HEK293 (cell line): ENCODE results near the gene KCNK4.

ENCODE experiments used
- CTCF ChIA-PET: fragments of 350-600 bp; formaldehyde crosslinking; extraction: SDS; loops from one replicate; lab custom pipeline; 2021; ENCODE audit warnings: antibody characterized with exemption; lab: Yijun Ruan, JAX
- POLR2A ChIA-PET: fragments of 300-600 bp; formaldehyde crosslinking; extraction: SDS; loops from one replicate; lab custom pipeline; 2020; ENCODE audit warnings: antibody characterized with exemption, inconsistent platforms; lab: Yijun Ruan, JAX
- H3K27ac ChIP-seq: fragments of 200-500 bp; sonication (Bioruptor generic); 2 replicates; pipeline ENCODE4 v1.5.1; 2014; ENCODE audit warnings: low read depth, low read length, control low read depth, inconsistent platforms; ENCODE audit errors: extremely low read depth
- H3K36me3 ChIP-seq, 2 experiments: fragments of 200-500 bp in 1 of 2; sonication (Bioruptor generic) in 1 of 2; 1 replicate in 1 of 2; 2 replicates in 1 of 2; pipeline ENCODE4 v1.5.1; 2014 to 2017; ENCODE audit warnings: inconsistent platforms in 2 of 2, low read length in 2 of 2; ENCODE audit not compliant: control insufficient read depth in 2 of 2, insufficient read depth in 1 of 2
- H3K4me1 ChIP-seq: fragments of 200-500 bp; sonication (Bioruptor generic); 2 replicates; pipeline ENCODE4 v1.5.1; 2014; ENCODE audit warnings: mild to moderate bottlenecking, low read length, inconsistent platforms; ENCODE audit not compliant: control insufficient read depth, insufficient read depth
- H3K4me3 ChIP-seq: 2 replicates; pipeline ENCODE4 v1.5.1; 2011; ENCODE audit warnings: low read depth, mild to moderate bottlenecking, control low read depth, low read length, moderate library complexity
- H3K9me3 ChIP-seq: fragments of 200-500 bp; sonication (Bioruptor generic); 2 replicates; pipeline ENCODE4 v1.5.1; 2014; ENCODE audit warnings: low read depth, low read length, inconsistent platforms; ENCODE audit not compliant: control insufficient read depth, insufficient read depth
- CTCF ChIP-seq: fragments of 450-650 bp; formaldehyde crosslinking; IDR thresholded peaks from 2 replicates; pipeline ENCODE4 v1.5.1; 2016; ENCODE audit warnings: missing biosample characterization, missing genetic modification characterization
- GLIS2 ChIP-seq: fragments of 450-650 bp; formaldehyde crosslinking; IDR thresholded peaks from 2 replicates; pipeline ENCODE4 v1.5.1; 2016; ENCODE audit warnings: missing biosample characterization, missing genetic modification characterization
- PATZ1 ChIP-seq: fragments of 450-650 bp; formaldehyde crosslinking; IDR thresholded peaks from 2 replicates; pipeline ENCODE4 v1.5.1; 2016; ENCODE audit warnings: missing biosample characterization, missing genetic modification characterization
- PRDM10 ChIP-seq: fragments of 450-650 bp; formaldehyde crosslinking; IDR thresholded peaks from 2 replicates; pipeline ENCODE4 v1.5.1; 2016; ENCODE audit warnings: missing biosample characterization, missing genetic modification characterization
- PRDM2 ChIP-seq: fragments of 450-650 bp; formaldehyde crosslinking; IDR thresholded peaks from 2 replicates; pipeline ENCODE4 v1.5.1; 2016; ENCODE audit warnings: missing biosample characterization, missing genetic modification characterization, borderline replicate concordance
- SP3 ChIP-seq: fragments of 450-650 bp; formaldehyde crosslinking; IDR thresholded peaks from 2 replicates; pipeline ENCODE4 v1.5.1; 2016; ENCODE audit warnings: missing biosample characterization, missing genetic modification characterization
- ZBTB20 ChIP-seq: fragments of 450-650 bp; formaldehyde crosslinking; IDR thresholded peaks from 2 replicates; pipeline ENCODE4 v1.5.1; 2016; ENCODE audit warnings: missing biosample characterization, missing genetic modification characterization
- ZIC2 ChIP-seq: fragments of 450-650 bp; formaldehyde crosslinking; IDR thresholded peaks from 2 replicates; pipeline ENCODE4 v1.5.1; 2016; ENCODE audit warnings: missing biosample characterization, missing genetic modification characterization
- ZNF174 ChIP-seq: fragments of 450-650 bp; formaldehyde crosslinking; IDR thresholded peaks from 2 replicates; pipeline ENCODE4 v1.5.0; 2017; ENCODE audit warnings: missing biosample characterization, mild to moderate bottlenecking, missing genetic modification characterization
- ZNF223 ChIP-seq: fragments of 450-650 bp; formaldehyde crosslinking; IDR thresholded peaks from 2 replicates; pipeline ENCODE4 v1.5.1; 2016; ENCODE audit warnings: missing biosample characterization, missing genetic modification characterization
- ZNF335 ChIP-seq: fragments of 450-650 bp; formaldehyde crosslinking; conservative IDR thresholded peaks from 2 replicates; pipeline ENCODE4 v1.5.1; 2016; ENCODE audit warnings: missing biosample characterization, missing genetic modification characterization
- ZNF366 ChIP-seq: fragments of 450-650 bp; formaldehyde crosslinking; conservative IDR thresholded peaks from 2 replicates; pipeline ENCODE4 v1.5.1; 2016; ENCODE audit warnings: missing biosample characterization, missing genetic modification characterization
- ZNF398 ChIP-seq: fragments of 450-650 bp; formaldehyde crosslinking; IDR thresholded peaks from 2 replicates; pipeline ENCODE4 v1.5.1; 2017; ENCODE audit warnings: missing biosample characterization, missing genetic modification characterization
- ZNF404 ChIP-seq: fragments of 450-650 bp; formaldehyde crosslinking; IDR thresholded peaks from 2 replicates; pipeline ENCODE4 v1.5.1; 2017; ENCODE audit warnings: missing biosample characterization, missing genetic modification characterization
- ZNF514 ChIP-seq: fragments of 450-650 bp; formaldehyde crosslinking; IDR thresholded peaks from 2 replicates; pipeline ENCODE4 v1.5.1; 2016; ENCODE audit warnings: missing biosample characterization, missing genetic modification characterization

KCNK4 gene

GRCh38 chr11:64284962-64285884 lies 5.9 kb upstream of the KCNK4 start, which contains the start of gene GPR137 (continued):
- TF ChIP-seq PRDM2 (tag by site-specific recombination) (no peak), ZNF366 (peak; percentile 35; the same call in 1 of the 2 replicates), GLIS2 (peak; percentile 56; the same call in 1 of the 2 replicates), ZNF398 (tag by site-specific recombination) (0 out of 2 replicates have a peak, but pooled peaks have one; percentile 30)

GRCh38 chr11:64285885-64286800 lies 5.0 kb upstream of the KCNK4 start:
- Histone ChIP-seq H3K4me1 (no peaks in the 10 kb centered on the region; the same call in 1 of the 2 replicates), H3K36me3 (peaks cover 9 to 46% of the 10 kb centered on the region in 2 experiments; a peak in 2 of 3 replicates), H3K4me3 (peak overlapping the region; percentile 82), H3K27ac (peak overlapping the region; percentile 40; the same call in 1 of the 2 replicates), H3K9me3 (no peaks in the 10 kb centered on the region)
- POLR2A ChIA-PET, result interaction anchor here (0.6 to 3.5 kb wide), 6 partner anchors 13 to 101 kb away, joined by 3 to 41 read pairs (median 7); partner anchors contain the start of genes ESRRA, PRDX5, STIP1 and TRMT112
- CTCF ChIA-PET, result interaction anchor here (0.5 to 1.5 kb wide), 5 partner anchors 11 to 69 kb away, joined by 3 to 6 read pairs (median 3); no protein-coding TSS in a partner anchor
- TF ChIP-seq ZIC2 (tag by site-specific recombination) (0 out of 2 replicates have a peak, but pooled peaks have one; percentile 22), PATZ1 (tag by site-specific recombination) (0 out of 2 replicates have a peak, but pooled peaks have one; percentile 34), CTCF (tag by site-specific recombination) (peak; percentile 67), SP3 (tag by site-specific recombination) (peak; percentile 49), ZNF514 (no peak), ZNF335 (peak; percentile 8), ZNF223 (peak; percentile 90), PRDM10 (tag by site-specific recombination) (peak; percentile 69), ZBTB20 (tag by site-specific recombination) (0 out of 2 replicates have a peak, but pooled peaks have one; percentile 24), ZNF404 (tag by site-specific recombination) (no peak), ZNF174 (tag by site-specific recombination) (no peak)
